PC-3 (cell line): ENCODE measurements around the gene SLC12A5. TPM values are rescaled to one million over a fixed set of nuclear protein-coding genes. Genes with fewer than 3 reads are reported as not detected.
A peak's percentile ranks its signal among the peaks of the same experiment; 100 is the strongest.

Experiments used
- ATAC-seq: fragments of 200-7000 bp; cut with Tn5 transposase; 2 replicates; pipeline ENCODE4 v1.9.1; 2020; ENCODE audit warnings: mild to moderate bottlenecking, moderate library complexity
- BruUV-seq: library from RNA; stranded (reverse); fragments of 400-500 nt; replicated peaks from 2 replicates; lab custom pipeline; 2021; lab: Mats Ljungman, UMichigan
- CTCF ChIA-PET: fragments of 300-600 bp; sonication (Branson Sonifier 250); formaldehyde crosslinking; loops from one replicate; lab custom pipeline; 2022; ENCODE audit warnings: antibody characterized with exemption; lab: Charles Lee
- POLR2A ChIA-PET: fragments of 300-600 bp; sonication (Branson Sonifier 250); formaldehyde crosslinking; loops from one replicate; lab custom pipeline; 2022; ENCODE audit warnings: antibody characterized with exemption; ENCODE audit not compliant: unreplicated experiment; lab: Charles Lee
- DNase-seq: peaks from one replicate; pipeline ENCODE4 v3.0.0-alpha.2; 2015
- H2AFZ ChIP-seq: fragments of 300-600 bp; sonication (generic); 2 replicates; pipeline ENCODE4 v1.6.0; 2016; ENCODE audit warnings: antibody characterized with exemption, low read length
- H3F3A ChIP-seq: fragments of 300-600 bp; sonication (generic); one replicate; pipeline ENCODE4 v1.6.0; 2017; ENCODE audit warnings: antibody characterized with exemption, low read length, control low read depth, mild to moderate bottlenecking; ENCODE audit not compliant: unreplicated experiment
- H3K27ac ChIP-seq: fragments of 300-600 bp; sonication (generic); 2 replicates; pipeline ENCODE4 v1.5.1; 2016; ENCODE audit warnings: mild to moderate bottlenecking, low read length
- H3K27me3 ChIP-seq: fragments of 300-600 bp; sonication (generic); 2 replicates; pipeline ENCODE4 v1.6.1; 2016; ENCODE audit warnings: low read length, mixed read lengths
- H3K36me3 ChIP-seq: fragments of 300-600 bp; sonication (generic); 2 replicates; pipeline ENCODE4 v1.6.1; 2016; ENCODE audit warnings: low read depth, mixed run types, low read length, mixed read lengths
- H3K4me1 ChIP-seq: fragments of 300-600 bp; sonication (generic); 2 replicates; pipeline ENCODE4 v1.5.1; 2016; ENCODE audit warnings: low read length; ENCODE audit not compliant: insufficient read depth
- H3K4me2 ChIP-seq: fragments of 300-600 bp; sonication (generic); 2 replicates; pipeline ENCODE4 v1.6.0; 2016; ENCODE audit warnings: low read length
- H3K4me3 ChIP-seq: fragments of 300-600 bp; sonication (generic); 2 replicates; pipeline ENCODE4 v1.5.1; 2016; ENCODE audit warnings: mild to moderate bottlenecking, low read length, mixed read lengths
- H3K79me2 ChIP-seq: fragments of 300-600 bp; sonication (generic); 2 replicates; pipeline ENCODE4 v1.6.1; 2017; ENCODE audit warnings: low read length, mixed read lengths
- H3K9ac ChIP-seq: fragments of 300-600 bp; sonication (generic); 2 replicates; pipeline ENCODE4 v1.6.0; 2016; ENCODE audit warnings: mild to moderate bottlenecking, low read length
- H3K9me2 ChIP-seq: fragments of 300-600 bp; sonication (generic); replicated peaks from 2 replicates; pipeline ENCODE4 v1.6.1; 2016; ENCODE audit warnings: mixed run types, low read length, mixed read lengths
- H3K9me3 ChIP-seq: fragments of 300-600 bp; sonication (generic); 2 replicates; pipeline ENCODE4 v1.6.1; 2016; ENCODE audit warnings: low read length, mixed read lengths
- H4K20me1 ChIP-seq: fragments of 300-600 bp; sonication (generic); 2 replicates; pipeline ENCODE4 v1.6.1; 2016; ENCODE audit warnings: low read length, mixed read lengths
- EZH2 ChIP-seq: fragments of 300-600 bp; sonication (generic); IDR thresholded peaks from one replicate; pipeline ENCODE4 v1.6.1; 2017; ENCODE audit warnings: antibody characterized with exemption, mild to moderate bottlenecking, low read length; ENCODE audit not compliant: unreplicated experiment
- EZH2phosphoT487 ChIP-seq: fragments of 300-600 bp; sonication (generic); IDR thresholded peaks from 2 replicates; pipeline ENCODE4 v1.6.1; 2018; ENCODE audit warnings: mild to moderate bottlenecking, antibody characterized with exemption, low read length, borderline replicate concordance
- intact Hi-C: fragments of 100-400 bp; cut with micrococcal nuclease; formaldehyde crosslinking; loops from 2 replicates; pipeline ENCODE4 v1.9.0; 2023
- total RNA-seq: library from RNA; depleted of rRNA; stranded (reverse); fragments of >200 nt; gene quantifications from 2 replicates; pipeline ENCODE4 v1.2.3, GENCODE V29; 2014
- TF ChIP-seq, protein P1 (sequence below): fragments of 300-600 bp; sonication (generic); conservative IDR thresholded peaks from 2 replicates; pipeline ENCODE4 v1.5.1; 2017; ENCODE audit warnings: antibody characterized with exemption, low read depth, mild to moderate bottlenecking, low read length

Gene SLC12A5
- total RNA-seq, 1 experiment from 2014 or later, result 2.4 TPM

DNA sequence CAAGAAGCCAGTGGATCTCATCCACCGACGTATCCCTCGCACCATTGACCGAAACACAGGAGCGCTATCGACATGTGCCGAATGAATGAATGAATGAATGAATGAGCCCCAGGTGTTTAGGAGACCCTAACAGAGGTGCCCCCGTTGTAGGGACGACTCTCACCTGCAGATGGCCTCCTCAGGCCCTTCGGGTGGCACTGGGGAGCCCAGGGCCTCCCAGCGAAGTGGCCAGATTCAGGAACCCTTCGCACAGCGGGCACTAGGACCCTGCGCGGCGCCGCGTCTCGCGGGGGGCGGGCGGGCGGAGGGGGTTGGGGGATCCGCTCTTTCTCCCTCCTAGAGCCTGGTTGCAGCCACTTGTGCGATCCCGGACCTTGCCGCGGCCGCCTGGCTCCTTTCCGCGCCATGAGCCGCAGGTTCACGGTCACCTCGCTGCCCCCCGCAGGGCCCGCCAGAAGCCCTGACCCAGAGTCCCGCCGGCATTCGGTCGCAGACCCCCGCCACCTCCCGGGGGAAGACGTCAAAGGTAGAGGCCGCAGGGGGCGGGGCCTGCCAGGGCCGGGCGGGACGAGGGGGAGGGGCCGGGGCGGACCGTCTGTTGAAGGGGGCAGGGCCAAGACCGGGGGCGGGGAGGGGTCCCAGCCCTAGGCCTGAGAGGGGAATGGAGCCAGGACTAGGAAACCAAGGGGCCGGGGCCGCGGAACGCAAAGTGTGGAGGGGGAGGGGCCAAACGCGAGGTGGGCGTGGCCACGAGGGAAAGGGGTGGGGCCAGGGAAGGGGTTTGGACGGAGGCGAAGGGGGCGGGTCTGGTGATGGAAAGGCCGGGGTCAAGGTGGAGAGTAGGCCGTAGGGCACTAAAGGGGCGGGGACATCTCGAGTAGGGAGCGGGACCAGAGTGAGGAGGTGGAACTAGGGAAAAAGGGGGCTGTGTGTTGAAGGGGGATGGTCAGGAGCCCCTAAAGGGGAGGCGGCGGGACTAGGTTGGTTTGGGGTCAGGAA is 7.4 kb upstream of the SLC12A5 start:
- Histone ChIP-seq H3K4me3 (peak overlapping the region; percentile 71), H4K20me1 (no peaks in the 10 kb centered on the region), H3K9me2 (no peaks in the 10 kb centered on the region), H3K36me3 (no peaks in the 10 kb centered on the region), H3K9ac (peak overlapping the region; percentile 46), H3K4me1 (peaks cover 8% of the 10 kb centered on the region; the same call in 1 of the 2 replicates), H2AFZ (peak overlapping the region; percentile 84), H3K27me3 (no peaks in the 10 kb centered on the region), H3F3A (no peaks in the 10 kb centered on the region), H3K79me2 (no peaks in the 10 kb centered on the region), H3K27ac (no peak overlapping the region), H3K4me2 (peak overlapping the region; percentile 90), H3K9me3 (no peaks in the 10 kb centered on the region)
- intact Hi-C loops, result loop anchor here (10.0 kb wide), 2 partner anchors 153 to 413 kb away; no protein-coding TSS in a partner anchor
- CTCF ChIA-PET, result interaction anchor here (0.7 to 1.5 kb wide), 3 partner anchors 35 to 417 kb away, joined by 3 to 9 read pairs (median 4); no protein-coding TSS in a partner anchor
- POLR2A ChIA-PET, result no interaction called here
- DNase-seq (peak; percentile 61), ATAC-seq (peak; percentile 67)
- TF ChIP-seq, protein P1, sequence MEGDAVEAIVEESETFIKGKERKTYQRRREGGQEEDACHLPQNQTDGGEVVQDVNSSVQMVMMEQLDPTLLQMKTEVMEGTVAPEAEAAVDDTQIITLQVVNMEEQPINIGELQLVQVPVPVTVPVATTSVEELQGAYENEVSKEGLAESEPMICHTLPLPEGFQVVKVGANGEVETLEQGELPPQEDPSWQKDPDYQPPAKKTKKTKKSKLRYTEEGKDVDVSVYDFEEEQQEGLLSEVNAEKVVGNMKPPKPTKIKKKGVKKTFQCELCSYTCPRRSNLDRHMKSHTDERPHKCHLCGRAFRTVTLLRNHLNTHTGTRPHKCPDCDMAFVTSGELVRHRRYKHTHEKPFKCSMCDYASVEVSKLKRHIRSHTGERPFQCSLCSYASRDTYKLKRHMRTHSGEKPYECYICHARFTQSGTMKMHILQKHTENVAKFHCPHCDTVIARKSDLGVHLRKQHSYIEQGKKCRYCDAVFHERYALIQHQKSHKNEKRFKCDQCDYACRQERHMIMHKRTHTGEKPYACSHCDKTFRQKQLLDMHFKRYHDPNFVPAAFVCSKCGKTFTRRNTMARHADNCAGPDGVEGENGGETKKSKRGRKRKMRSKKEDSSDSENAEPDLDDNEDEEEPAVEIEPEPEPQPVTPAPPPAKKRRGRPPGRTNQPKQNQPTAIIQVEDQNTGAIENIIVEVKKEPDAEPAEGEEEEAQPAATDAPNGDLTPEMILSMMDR, result peak; percentile 38; the same call in 1 of the 2 replicates
- TF ChIP-seq EZH2phosphoT487, result no peak
- BruUV-seq, result no TSS peak

DNA sequence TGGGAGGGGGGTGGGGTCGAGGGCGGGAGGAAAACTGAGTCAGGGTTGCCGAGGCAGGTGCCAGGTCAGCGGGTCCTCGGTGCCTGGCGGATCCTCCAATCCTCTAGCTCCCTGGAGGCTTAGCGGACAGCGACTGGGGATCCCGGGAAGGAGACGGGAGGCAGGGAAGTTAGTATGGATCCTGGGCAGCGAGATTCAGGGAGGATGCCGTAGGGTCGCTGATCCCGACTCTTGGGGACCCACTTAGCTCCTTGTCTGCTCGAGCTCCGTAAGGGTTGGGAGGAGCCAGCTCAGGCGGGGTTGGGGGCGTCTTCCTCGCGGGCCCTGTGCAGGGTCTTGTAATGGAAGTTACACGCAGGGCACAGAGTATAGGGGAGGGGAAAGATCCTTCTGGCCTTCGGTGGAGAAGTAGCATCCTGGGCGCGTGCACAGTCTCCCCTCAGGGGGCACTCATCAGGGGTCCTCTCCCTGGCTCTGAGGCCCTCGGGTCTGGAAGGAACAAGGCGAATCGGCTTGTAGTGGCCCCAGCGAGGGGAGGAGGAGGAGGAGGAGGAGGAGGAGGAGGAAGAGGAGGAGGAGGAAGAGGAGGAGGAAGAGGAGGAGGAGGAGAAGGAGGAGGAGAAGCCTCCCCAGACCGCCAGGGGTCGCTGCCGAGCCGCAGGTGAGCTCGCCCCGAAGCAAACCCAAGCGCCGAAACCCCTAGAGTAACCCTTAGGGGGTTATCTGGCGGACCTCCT is 6.4 kb upstream of the SLC12A5 start:
- Histone ChIP-seq H4K20me1 (no peaks in the 10 kb centered on the region), H3K4me2 (peak overlapping the region; percentile 90), H3K9me2 (no peaks in the 10 kb centered on the region), H3F3A (no peaks in the 10 kb centered on the region), H3K9ac (no peak overlapping the region), H2AFZ (peak overlapping the region; percentile 84), H3K36me3 (no peaks in the 10 kb centered on the region), H3K9me3 (no peaks in the 10 kb centered on the region), H3K27ac (no peak overlapping the region), H3K4me1 (peaks cover 8% of the 10 kb centered on the region; the same call in 1 of the 2 replicates), H3K4me3 (peak overlapping the region; percentile 71), H3K79me2 (no peaks in the 10 kb centered on the region), H3K27me3 (no peaks in the 10 kb centered on the region)
- ChIA-PET CTCF (interaction anchor here (0.6 to 1.5 kb wide), 13 partner anchors 15 to 792 kb away, joined by 3 to 13 read pairs (median 4); no protein-coding TSS in a partner anchor), POLR2A (no interaction called here)
- ATAC-seq, result peak; percentile 41
- TF ChIP-seq EZH2, result no peak
- TF ChIP-seq, protein P1, result peak; percentile 70
- no TSS peak for BruUV-seq
- peak; percentile 68 for DNase-seq
- intact Hi-C loops, result loop anchor here (1.0 to 10.0 kb wide), 3 partner anchors 65 to 412 kb away; no protein-coding TSS in a partner anchor
